Panc1 (cell line): ENCODE measurements around the gene ENOX2. TPM values are rescaled to one million over a fixed set of nuclear protein-coding genes. Genes with fewer than 3 reads are reported as not detected.

ENCODE experiments used
- ATAC-seq: fragments of 200-7000 bp; cut with Tn5 transposase; 2 replicates; pipeline ENCODE4 v1.9.1; 2020; ENCODE audit warnings: mild to moderate bottlenecking, moderate library complexity
- BruUV-seq: library from RNA; stranded (reverse); fragments of 400-500 nt; replicated peaks from 2 replicates; lab custom pipeline; 2021; lab: Mats Ljungman, UMichigan
- CTCF ChIA-PET: fragments of 300-600 bp; sonication (Branson Sonifier 250); formaldehyde crosslinking; loops from one replicate; lab custom pipeline; 2022; ENCODE audit warnings: antibody characterized with exemption; lab: Charles Lee
- POLR2A ChIA-PET: fragments of 300-600 bp; sonication (Branson Sonifier 250); formaldehyde crosslinking; loops from one replicate; lab custom pipeline; 2022; ENCODE audit warnings: antibody characterized with exemption; lab: Charles Lee
- DNase-seq: peaks from one replicate; pipeline ENCODE4 v3.0.0-alpha.2; 2010; ENCODE audit warnings: low read depth, low spot score
- H3K27ac ChIP-seq: 2 replicates; pipeline ENCODE4 v1.5.1; 2011; ENCODE audit warnings: mild to moderate bottlenecking, low read length, inconsistent platforms
- H3K27me3 ChIP-seq: fragments of 200-500 bp; sonication (Bioruptor generic); 2 replicates; pipeline ENCODE4 v1.6.0; 2014; ENCODE audit warnings: low read length, inconsistent platforms; ENCODE audit not compliant: control insufficient read depth, insufficient read depth
- H3K36me3 ChIP-seq: fragments of 200-500 bp; sonication (Bioruptor generic); 2 replicates; pipeline ENCODE4 v1.5.1; 2014; ENCODE audit warnings: inconsistent platforms, mild to moderate bottlenecking, low read length, moderate library complexity; ENCODE audit not compliant: control insufficient read depth, insufficient read depth
- H3K4me1 ChIP-seq: 2 replicates; pipeline ENCODE4 v1.5.1; 2011; ENCODE audit warnings: inconsistent platforms, mild to moderate bottlenecking, low read length, moderate library complexity; ENCODE audit not compliant: control insufficient read depth, insufficient read depth
- H3K4me3 ChIP-seq, 2 experiments: 2 replicates each; pipeline ENCODE4 v1.5.1; 2011 to 2012; ENCODE audit warnings: low read depth in 2 of 2, low read length in 2 of 2, mild to moderate bottlenecking in 2 of 2, inconsistent platforms in 1 of 2, moderate library complexity in 1 of 2
- H3K9me3 ChIP-seq: fragments of 200-500 bp; sonication (Bioruptor generic); 2 replicates; pipeline ENCODE4 v1.5.1; 2014; ENCODE audit warnings: low read depth, mild to moderate bottlenecking, inconsistent platforms, low read length, moderate library complexity; ENCODE audit not compliant: control insufficient read depth, insufficient read depth
- POLR2AphosphoS5 ChIP-seq: IDR thresholded peaks from 2 replicates; pipeline ENCODE4 v1.6.1; 2012; ENCODE audit warnings: mild to moderate bottlenecking, low read depth, low read length, moderate library complexity
- SIN3A ChIP-seq: IDR thresholded peaks from 2 replicates; pipeline ENCODE4 v1.6.1; 2012; ENCODE audit warnings: low read depth, mild to moderate bottlenecking, low read length, moderate library complexity, borderline replicate concordance; ENCODE audit not compliant: insufficient read depth
- TCF7L2 ChIP-seq: IDR thresholded peaks from 2 replicates; pipeline ENCODE4 v1.6.1; 2011; ENCODE audit warnings: mild to moderate bottlenecking, low read depth, low read length, inconsistent platforms
- in situ Hi-C: cut with HindIII; loops from 2 replicates; pipeline ENCODE4 v1.10.0; 2016; ENCODE audit warnings: low sequenced_read_pairs, low pct_unique_long_range_greater_than_20kb
- intact Hi-C: fragments of 100-400 bp; cut with micrococcal nuclease; formaldehyde crosslinking; loops from one replicate; pipeline ENCODE4 v1.10.0; 2022; ENCODE audit not compliant: unreplicated experiment
- total RNA-seq: library from RNA; stranded (reverse); gene quantifications from one replicate; pipeline ENCODE4 v1.2.1, GENCODE V29; 2021; ENCODE audit not compliant: unreplicated experiment
- TF ChIP-seq, protein P1 (sequence below): fragments of 450-650 bp; IDR thresholded peaks from 2 replicates; pipeline ENCODE4 v1.5.1; 2017; ENCODE audit warnings: mild to moderate bottlenecking
- TF ChIP-seq, protein P2 (sequence below), 2 experiments: IDR thresholded peaks; 2 replicates each; pipeline ENCODE4 v1.6.1; 2011 to 2012; ENCODE audit warnings: low read depth in 2 of 2, control low read depth in 1 of 2, low read length in 1 of 2, mild to moderate bottlenecking in 1 of 2, moderate library complexity in 1 of 2; ENCODE audit not compliant: insufficient read depth in 1 of 2

Gene ENOX2
- total RNA-seq, 1 experiment from 2014 or later = 12.4 TPM

DNA sequence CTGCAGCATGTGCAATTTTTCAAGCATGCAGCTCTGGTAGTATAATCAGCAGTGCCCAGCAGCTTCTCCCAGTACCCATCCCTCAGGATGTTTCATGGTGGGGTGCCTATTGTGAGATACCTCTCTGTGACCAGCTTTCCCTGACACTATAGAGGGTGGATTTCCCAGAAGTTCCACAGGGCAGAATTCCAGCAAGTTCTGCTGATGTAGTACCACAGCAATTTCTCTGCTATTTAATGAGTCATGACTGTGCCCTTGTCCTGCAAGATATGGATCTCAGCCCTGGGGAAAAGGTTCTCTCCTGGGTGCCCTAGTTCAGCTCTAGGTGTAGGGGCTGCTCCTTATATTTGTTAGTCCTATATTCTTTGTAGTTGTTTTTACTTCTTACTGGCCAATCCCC is 174.8 kb downstream of the ENOX2 start:
- Histone ChIP-seq H3K36me3 (no peaks in the 10 kb centered on the region), H3K27ac (no peak overlapping the region), H3K4me1 (no peaks in the 10 kb centered on the region), H3K9me3 (no peaks in the 10 kb centered on the region), H3K4me3 (no peak overlapping the region), H3K27me3 (no peaks in the 10 kb centered on the region)
- intact Hi-C loops (no loop called here), in situ Hi-C loops (no loop called here)
- ATAC-seq (no peak), DNase-seq (no peak)
- ChIA-PET CTCF (no interaction called here), POLR2A (no interaction called here)
- TF ChIP-seq, protein P1, sequence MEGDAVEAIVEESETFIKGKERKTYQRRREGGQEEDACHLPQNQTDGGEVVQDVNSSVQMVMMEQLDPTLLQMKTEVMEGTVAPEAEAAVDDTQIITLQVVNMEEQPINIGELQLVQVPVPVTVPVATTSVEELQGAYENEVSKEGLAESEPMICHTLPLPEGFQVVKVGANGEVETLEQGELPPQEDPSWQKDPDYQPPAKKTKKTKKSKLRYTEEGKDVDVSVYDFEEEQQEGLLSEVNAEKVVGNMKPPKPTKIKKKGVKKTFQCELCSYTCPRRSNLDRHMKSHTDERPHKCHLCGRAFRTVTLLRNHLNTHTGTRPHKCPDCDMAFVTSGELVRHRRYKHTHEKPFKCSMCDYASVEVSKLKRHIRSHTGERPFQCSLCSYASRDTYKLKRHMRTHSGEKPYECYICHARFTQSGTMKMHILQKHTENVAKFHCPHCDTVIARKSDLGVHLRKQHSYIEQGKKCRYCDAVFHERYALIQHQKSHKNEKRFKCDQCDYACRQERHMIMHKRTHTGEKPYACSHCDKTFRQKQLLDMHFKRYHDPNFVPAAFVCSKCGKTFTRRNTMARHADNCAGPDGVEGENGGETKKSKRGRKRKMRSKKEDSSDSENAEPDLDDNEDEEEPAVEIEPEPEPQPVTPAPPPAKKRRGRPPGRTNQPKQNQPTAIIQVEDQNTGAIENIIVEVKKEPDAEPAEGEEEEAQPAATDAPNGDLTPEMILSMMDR = no peak
- TF ChIP-seq POLR2AphosphoS5 (no peak), TCF7L2 (no peak), SIN3A (no peak)
- TF ChIP-seq, protein P2, sequence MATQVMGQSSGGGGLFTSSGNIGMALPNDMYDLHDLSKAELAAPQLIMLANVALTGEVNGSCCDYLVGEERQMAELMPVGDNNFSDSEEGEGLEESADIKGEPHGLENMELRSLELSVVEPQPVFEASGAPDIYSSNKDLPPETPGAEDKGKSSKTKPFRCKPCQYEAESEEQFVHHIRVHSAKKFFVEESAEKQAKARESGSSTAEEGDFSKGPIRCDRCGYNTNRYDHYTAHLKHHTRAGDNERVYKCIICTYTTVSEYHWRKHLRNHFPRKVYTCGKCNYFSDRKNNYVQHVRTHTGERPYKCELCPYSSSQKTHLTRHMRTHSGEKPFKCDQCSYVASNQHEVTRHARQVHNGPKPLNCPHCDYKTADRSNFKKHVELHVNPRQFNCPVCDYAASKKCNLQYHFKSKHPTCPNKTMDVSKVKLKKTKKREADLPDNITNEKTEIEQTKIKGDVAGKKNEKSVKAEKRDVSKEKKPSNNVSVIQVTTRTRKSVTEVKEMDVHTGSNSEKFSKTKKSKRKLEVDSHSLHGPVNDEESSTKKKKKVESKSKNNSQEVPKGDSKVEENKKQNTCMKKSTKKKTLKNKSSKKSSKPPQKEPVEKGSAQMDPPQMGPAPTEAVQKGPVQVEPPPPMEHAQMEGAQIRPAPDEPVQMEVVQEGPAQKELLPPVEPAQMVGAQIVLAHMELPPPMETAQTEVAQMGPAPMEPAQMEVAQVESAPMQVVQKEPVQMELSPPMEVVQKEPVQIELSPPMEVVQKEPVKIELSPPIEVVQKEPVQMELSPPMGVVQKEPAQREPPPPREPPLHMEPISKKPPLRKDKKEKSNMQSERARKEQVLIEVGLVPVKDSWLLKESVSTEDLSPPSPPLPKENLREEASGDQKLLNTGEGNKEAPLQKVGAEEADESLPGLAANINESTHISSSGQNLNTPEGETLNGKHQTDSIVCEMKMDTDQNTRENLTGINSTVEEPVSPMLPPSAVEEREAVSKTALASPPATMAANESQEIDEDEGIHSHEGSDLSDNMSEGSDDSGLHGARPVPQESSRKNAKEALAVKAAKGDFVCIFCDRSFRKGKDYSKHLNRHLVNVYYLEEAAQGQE (IDR thresholded peaks at IDR 0.05; ENCODE audit: insufficient read depth in 1 of 2, low read depth in 2 of 2, low read length in 1 of 2) = no peak
- BruUV-seq = no TSS peak

DNA sequence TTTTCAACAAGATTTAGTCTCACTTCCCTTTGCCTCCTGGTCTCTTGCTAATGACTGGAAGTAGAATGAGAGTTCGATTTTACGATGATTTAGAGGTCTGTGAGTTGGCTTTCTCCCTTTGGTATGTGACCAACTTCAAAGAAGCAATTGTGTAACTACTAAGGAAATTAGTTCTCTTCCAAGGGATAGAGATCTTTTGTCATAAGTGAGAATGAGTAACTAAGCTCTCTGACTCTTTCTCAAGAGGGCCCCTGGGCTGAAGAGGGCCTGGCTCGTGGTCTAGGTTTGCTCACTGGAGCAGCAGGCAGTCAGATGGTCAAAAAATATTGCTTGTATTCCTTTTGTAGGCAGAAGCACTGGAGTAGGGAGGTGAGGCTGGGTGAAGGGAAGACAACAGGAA is 176.3 kb downstream of the ENOX2 start:
- Histone ChIP-seq H3K27ac (no peak overlapping the region), H3K36me3 (no peaks in the 10 kb centered on the region), H3K27me3 (no peaks in the 10 kb centered on the region), H3K4me1 (no peaks in the 10 kb centered on the region), H3K4me3 (no peak overlapping the region), H3K9me3 (no peaks in the 10 kb centered on the region)
- CTCF ChIA-PET = no interaction called here
- intact Hi-C loops (no loop called here), in situ Hi-C loops (no loop called here)
- TF ChIP-seq, protein P2 (IDR thresholded peaks at IDR 0.05; ENCODE audit: insufficient read depth in 1 of 2, low read depth in 2 of 2, low read length in 1 of 2) = no peak
- TF ChIP-seq POLR2AphosphoS5 (no peak), TCF7L2 (no peak), SIN3A (no peak)
- TF ChIP-seq, protein P1 = no peak
- DNase-seq (no peak), ATAC-seq (no peak)
- POLR2A ChIA-PET = no interaction called here
- no TSS peak for BruUV-seq
